K562 (cell line): ENCODE measurements around the gene ZKSCAN3. TPM values are rescaled to one million over a fixed set of nuclear protein-coding genes. Genes with fewer than 3 reads are reported as not detected.

Experiments used
- ATAC-seq: fragments of 200-7000 bp; cut with Tn5 transposase; 3 replicates; pipeline ENCODE4 v1.9.1; 2020; ENCODE audit warnings: moderate library complexity
- BruUV-seq: library from RNA; stranded (reverse); fragments of 400-500 nt; replicated peaks from 2 replicates; lab custom pipeline; 2021; lab: Mats Ljungman, UMichigan
- CTCF ChIA-PET: fragments of 300-600 bp; formaldehyde crosslinking; extraction: SDS; loops from one replicate; lab custom pipeline; 2021; ENCODE audit warnings: low intra/inter-chr PET ratio; lab: Yijun Ruan, JAX
- POLR2A ChIA-PET: fragments of 300-600, 350-650 bp; sonication (Branson Sonifier 250); formaldehyde crosslinking; extraction: SDS; loops from one replicate; lab custom pipeline; 2021; ENCODE audit warnings: antibody characterized with exemption, inconsistent platforms; lab: Yijun Ruan, JAX
- DNase-seq, 4 experiments: peaks; one replicate each; pipeline versions ENCODE4 v3.0.0 to v3.0.0-alpha.2; 2011 to 2018; ENCODE audit warnings: low spot score in 3 of 4, mixed read lengths in 3 of 4; ENCODE audit errors: extremely low read depth in 1 of 4
- FAIRE-seq: peaks from 2 replicates; lab custom pipeline; 2011; peaks lifted over from hg19 to GRCh38; lab: Jason Lieb, UNC
- H2AFZ ChIP-seq: 2 replicates; pipeline ENCODE4 v1.6.0; 2011; ENCODE audit warnings: low read depth, low read length, control low read depth, inconsistent platforms
- H3K27ac ChIP-seq: fragments of 200-600 bp; 3 replicates; pipeline ENCODE4 v1.8.0; 2011; ENCODE audit warnings: low read depth, mild to moderate bottlenecking, control low read depth, inconsistent platforms, low read length, moderate library complexity, mixed read lengths; ENCODE audit errors: extremely low read depth
- H3K27me3 ChIP-seq, 2 experiments: fragments of 300-600 bp in 1 of 2; 2 replicates in 1 of 2; 3 replicates in 1 of 2; pipeline versions ENCODE4 v1.6.0 to v1.8.0; 2011; ENCODE audit warnings: inconsistent platforms in 2 of 2, low read length in 2 of 2, mild to moderate bottlenecking in 1 of 2, mixed read lengths in 1 of 2, moderate library complexity in 1 of 2; ENCODE audit not compliant: control insufficient read depth in 2 of 2, insufficient read depth in 2 of 2
- H3K36me3 ChIP-seq: fragments of 300-600 bp; 3 replicates; pipeline ENCODE4 v1.8.0; 2011; ENCODE audit warnings: mild to moderate bottlenecking, low read length, inconsistent platforms; ENCODE audit not compliant: control insufficient read depth, insufficient read depth
- H3K4me1 ChIP-seq, 2 experiments: fragments of 200-600 bp in 1 of 2; replicated peaks in 1 of 2; 2 replicates in 1 of 2; 3 replicates in 1 of 2; pipeline versions ENCODE4 v1.5.1 to v1.8.0; 2011; ENCODE audit warnings: inconsistent platforms in 2 of 2, low read length in 2 of 2, mild to moderate bottlenecking in 1 of 2, mixed read lengths in 1 of 2, moderate library complexity in 1 of 2; ENCODE audit not compliant: control insufficient read depth in 2 of 2, insufficient read depth in 2 of 2
- H3K4me2 ChIP-seq: 2 replicates; pipeline ENCODE4 v1.6.1; 2011; ENCODE audit warnings: low read length, control low read depth, inconsistent platforms, mixed read lengths; ENCODE audit not compliant: insufficient read depth
- H3K4me3 ChIP-seq: fragments of 200-600 bp; sonication (generic), shearing (Covaris generic); 2 replicates; pipeline ENCODE4 v1.5.1; 2016; ENCODE audit warnings: control low read depth, inconsistent platforms
- H3K79me2 ChIP-seq: fragments of 200-600 bp; 3 replicates; pipeline ENCODE4 v1.8.0; 2011; ENCODE audit warnings: low read length, inconsistent platforms; ENCODE audit not compliant: control insufficient read depth, insufficient read depth
- H3K9ac ChIP-seq, 2 experiments: 2 replicates each; pipeline versions ENCODE4 v1.6.0 to v1.6.1; 2011; ENCODE audit warnings: low read depth in 2 of 2, low read length in 2 of 2, control low read depth in 1 of 2, inconsistent platforms in 1 of 2, mild to moderate bottlenecking in 1 of 2, mixed read lengths in 1 of 2; ENCODE audit not compliant: insufficient read depth in 1 of 2
- H3K9me1 ChIP-seq: one replicate; pipeline ENCODE4 v1.6.0; 2011; ENCODE audit warnings: inconsistent platforms, mild to moderate bottlenecking, low read length, moderate library complexity; ENCODE audit not compliant: control insufficient read depth, insufficient read depth
- H3K9me3 ChIP-seq: replicated peaks from 2 replicates; pipeline ENCODE4 v1.5.1; 2011; ENCODE audit warnings: low read depth, low read length, inconsistent platforms; ENCODE audit not compliant: control insufficient read depth, insufficient read depth
- H4K20me1 ChIP-seq: replicated peaks from 2 replicates; pipeline ENCODE4 v1.6.1; 2011; ENCODE audit warnings: low read length, inconsistent platforms, mixed read lengths; ENCODE audit not compliant: control insufficient read depth, insufficient read depth
- FOXM1 ChIP-seq, 2 experiments: fragments of 450-650 bp in 1 of 2; sonication (generic) in 1 of 2; formaldehyde crosslinking in 1 of 2; IDR thresholded peaks; 2 replicates each; pipeline versions ENCODE4 v1.6.1 to v1.9.0; 2017 to 2022; ENCODE audit warnings: low read depth in 2 of 2, mild to moderate bottlenecking in 2 of 2, missing genetic modification reagents in 1 of 2, moderate library complexity in 1 of 2
- POLR2AphosphoS2 ChIP-seq: IDR thresholded peaks from 2 replicates; pipeline ENCODE4 v1.6.1; 2012; ENCODE audit warnings: low read length, improper control_type of control experiment
- ZBTB43 ChIP-seq: sonication (generic); formaldehyde crosslinking; IDR thresholded peaks from 2 replicates; pipeline ENCODE4 v1.8.0; 2023; ENCODE audit warnings: mild to moderate bottlenecking, missing genetic modification reagents
- ZMIZ1 ChIP-seq, 2 experiments: fragments of 150-350 bp in 1 of 2; IDR thresholded peaks; 2 replicates each; pipeline ENCODE4 v1.6.1; 2012 to 2016; ENCODE audit warnings: low read depth in 2 of 2, low read length in 2 of 2, mild to moderate bottlenecking in 1 of 2, moderate library complexity in 1 of 2
- whole genome bisulfite sequencing: fragments of 100-300 bp; shearing (Covaris generic); methylation state at CpG from one replicate; pipeline ENCODE4 v1.1.6; 2016; ENCODE audit warnings: low coverage, mixed read lengths; ENCODE audit not compliant: insufficient coverage; ENCODE audit errors: missing lambda C conversion rate; 5-methylcytosine and 5-hydroxymethylcytosine counted together
- in situ Hi-C: fragments of 300-500 bp; cut with MboI; formaldehyde crosslinking; loops from 4 replicates; pipeline ENCODE4 v1.15.0; 2018; ENCODE audit warnings: inconsistent platforms, mixed read lengths
- intact Hi-C: fragments of 100-400 bp; cut with micrococcal nuclease; formaldehyde crosslinking; loops from 2 replicates; pipeline ENCODE4 v1.14.2; 2022
- polyA plus RNA-seq, 8 experiments: library from polyadenylated mRNA; depleted of rRNA in 4 of 8; stranded (reverse) in 5 of 8; unstranded in 3 of 8; fragments of >200 nt; fragmentation: Nextera tagmentation in 2 of 8; fragmentation: Illumina TruSeq in 1 of 8; extraction: Ambion mirVana in 2 of 8; extraction: Trizol in 1 of 8; gene quantifications; 2 replicates each; pipeline versions ENCODE4 v1.2.1 to v1.2.3, GENCODE V29; 2011 to 2014; ENCODE audit warnings: inconsistent platforms in 1 of 8, missing spikeins in 1 of 8
- total RNA-seq, 7 experiments: library from RNA; depleted of rRNA in 6 of 7; stranded (reverse); fragments of >200 nt in 6 of 7; fragmentation: Illumina TruSeq in 2 of 7; extraction: Trizol in 2 of 7; gene quantifications; 2 replicates each; pipeline versions ENCODE4 v1.2.1 to v1.2.3, GENCODE V29; 2011 to 2021; ENCODE audit warnings: low replicate concordance in 1 of 7

Gene ZKSCAN3
- total and polyA plus RNA-seq, 9 of the 15 experiments (the other 6 are each of a cell fraction or from before 2014, with no cell fraction given) = 3.0 to 12.4 (median 10.2) TPM

GRCh38 chr6:28380381-28380780, 30.6 kb downstream of the ZKSCAN3 start:
- Histone ChIP-seq H3K9ac (no peak overlapping the region), H3K4me2 (no peak overlapping the region), H3K79me2 (peaks cover 63% of the 10 kb centered on the region), H3K27ac (no peak overlapping the region), H3K4me1 (peaks cover 4 to 6% of the 10 kb centered on the region in 2 experiments; a peak in 3 of 5 replicates), H4K20me1 (no peaks in the 10 kb centered on the region), H3K36me3 (peaks cover 89% of the 10 kb centered on the region), H2AFZ (no peak overlapping the region), H3K4me3 (no peak overlapping the region), H3K9me1 (no peaks in the 10 kb centered on the region), H3K27me3 (no peaks in the 10 kb centered on the region), H3K9me3 (peaks cover 18% of the 10 kb centered on the region)
- 93% methylated on average over 2 of the region's 2 CpGs for WGBS
- intact Hi-C loops = no loop called here
- ChIA-PET CTCF (no interaction called here), POLR2A (interaction anchor here (1.6 kb wide), 1 partner anchor 42 kb away, joined by 3 read pairs; no protein-coding TSS in a partner anchor)
- no peak for DNase-seq
- in situ Hi-C loops = no loop called here
- ATAC-seq = no peak
- no TSS peak for BruUV-seq
- no peak for FAIRE-seq
- TF ChIP-seq FOXM1 (IDR thresholded peaks at IDR 0.05; ENCODE audit: low read depth) = no peak
- no peak for TF ChIP-seq FOXM1 (CRISPR knock-in tag; IDR thresholded peaks at IDR 0.05; ENCODE audit: low read depth)
- TF ChIP-seq ZMIZ1 (IDR thresholded peaks at IDR 0.05; ENCODE audit: low read depth in 2 of 2, low read length in 2 of 2) = no peak
- 0 out of 2 replicates have a peak, but pooled peaks have one; percentile 42 for TF ChIP-seq POLR2AphosphoS2
- TF ChIP-seq ZBTB43 (CRISPR knock-in tag) = no peak
